K562 (cell line): ENCODE measurements around the gene PPP1CA. TPM values are rescaled to one million over a fixed set of nuclear protein-coding genes. Genes with fewer than 3 reads are reported as not detected.
A peak's percentile ranks its signal among the peaks of the same experiment; 100 is the strongest.

Source experiments
- DMBX1 ChIP-seq: fragments of 250-450 bp; sonication (Bioruptor Pico); IDR thresholded peaks from 2 replicates; pipeline ENCODE4 v1.8.0; 2022; ENCODE audit warnings: inconsistent platforms, mild to moderate bottlenecking, moderate library complexity, borderline replicate concordance
- ELF1 ChIP-seq: fragments of 200-800 bp; sonication (Bioruptor generic); IDR thresholded peaks from 2 replicates; pipeline ENCODE4 v1.6.1; 2016; ENCODE audit warnings: missing genetic modification characterization, missing compliant biosample characterization
- GATAD2B ChIP-seq: fragments of 450-650 bp; IDR thresholded peaks from 2 replicates; pipeline ENCODE4 v1.6.1; 2017; ENCODE audit warnings: mild to moderate bottlenecking, borderline replicate concordance
- MTA3 ChIP-seq: fragments of 450-650 bp; formaldehyde crosslinking; IDR thresholded peaks from 2 replicates; pipeline ENCODE4 v1.6.1; 2017; ENCODE audit warnings: mild to moderate bottlenecking, borderline replicate concordance
- NFATC3 ChIP-seq: fragments of 450-650 bp; IDR thresholded peaks from 2 replicates; pipeline ENCODE4 v1.6.1; 2017; ENCODE audit warnings: mild to moderate bottlenecking
- NFIX ChIP-seq: fragments of 250-450 bp; sonication (Bioruptor Pico); IDR thresholded peaks from 2 replicates; pipeline ENCODE4 v1.4.0; 2020; ENCODE audit warnings: low read depth, mild to moderate bottlenecking, moderate library complexity
- NFXL1 ChIP-seq: fragments of 450-650 bp; formaldehyde crosslinking; IDR thresholded peaks from 2 replicates; pipeline ENCODE4 v1.4.0; 2021; ENCODE audit warnings: mild to moderate bottlenecking
- PCBP1 ChIP-seq: fragments of 200-400 bp; formaldehyde crosslinking; IDR thresholded peaks from 2 replicates; pipeline ENCODE4 v1.6.1; 2018; ENCODE audit warnings: mild to moderate bottlenecking, low read depth, low read length; ENCODE audit not compliant: poor library complexity, severe bottlenecking
- POLR2A ChIP-seq: fragments of 450-650 bp; conservative IDR thresholded peaks from 2 replicates; pipeline ENCODE4 v1.6.1; 2016
- PPARD ChIP-seq: fragments of 250-450 bp; sonication (Bioruptor Pico); IDR thresholded peaks from 2 replicates; pipeline ENCODE4 v1.8.0; 2022; ENCODE audit warnings: inconsistent platforms, mild to moderate bottlenecking, moderate library complexity
- SMAD4 ChIP-seq: fragments of 250-450 bp; sonication (Bioruptor Pico); conservative IDR thresholded peaks from 2 replicates; pipeline ENCODE4 v1.8.0; 2021; ENCODE audit warnings: inconsistent platforms, mild to moderate bottlenecking, moderate library complexity
- SNAPC5 ChIP-seq: fragments of 250-450 bp; sonication (Bioruptor Pico); IDR thresholded peaks from 2 replicates; pipeline ENCODE4 v1.8.0; 2021; ENCODE audit warnings: moderate library complexity, mild to moderate bottlenecking, inconsistent platforms
- TAL1 ChIP-seq: fragments of 450-650 bp; IDR thresholded peaks from 2 replicates; pipeline ENCODE4 v1.6.1; 2016; ENCODE audit warnings: mild to moderate bottlenecking
- TGIF2 ChIP-seq: sonication (generic); formaldehyde crosslinking; IDR thresholded peaks from 2 replicates; pipeline ENCODE4 v1.8.1; 2022; ENCODE audit warnings: mild to moderate bottlenecking, missing genetic modification reagents, moderate library complexity
- ZBTB1 ChIP-seq: sonication (generic); formaldehyde crosslinking; IDR thresholded peaks from 2 replicates; pipeline ENCODE4 v1.8.1; 2023; ENCODE audit warnings: missing genetic modification reagents, low read depth, mild to moderate bottlenecking, borderline replicate concordance
- ZNF609 ChIP-seq: sonication (generic); formaldehyde crosslinking; IDR thresholded peaks from 2 replicates; pipeline ENCODE4 v1.8.1; 2023; ENCODE audit warnings: missing genetic modification reagents, mild to moderate bottlenecking, borderline replicate concordance
- polyA plus RNA-seq, 8 experiments: library from polyadenylated mRNA; depleted of rRNA in 4 of 8; stranded (reverse) in 5 of 8; unstranded in 3 of 8; fragments of >200 nt; fragmentation: Nextera tagmentation in 2 of 8; fragmentation: Illumina TruSeq in 1 of 8; extraction: Ambion mirVana in 2 of 8; extraction: Trizol in 1 of 8; gene quantifications; 2 replicates each; pipeline versions ENCODE4 v1.2.1 to v1.2.3, GENCODE V29; 2011 to 2014; ENCODE audit warnings: inconsistent platforms in 1 of 8, missing spikeins in 1 of 8
- total RNA-seq, 7 experiments: library from RNA; depleted of rRNA in 6 of 7; stranded (reverse); fragments of >200 nt in 6 of 7; fragmentation: Illumina TruSeq in 2 of 7; extraction: Trizol in 2 of 7; gene quantifications; 2 replicates each; pipeline versions ENCODE4 v1.2.1 to v1.2.3, GENCODE V29; 2011 to 2021; ENCODE audit warnings: low replicate concordance in 1 of 7
- TF ChIP-seq, protein P1 (sequence below), 2 experiments: IDR thresholded peaks; 2 replicates each; pipeline ENCODE4 v1.6.1; 2012; ENCODE audit warnings: improper control_type of control experiment in 2 of 2, low read depth in 2 of 2, low read length in 2 of 2, borderline replicate concordance in 1 of 2
- TF ChIP-seq, protein P2 (sequence below): fragments of 450-650 bp; formaldehyde crosslinking; IDR thresholded peaks from 2 replicates; pipeline ENCODE4 v1.4.0; 2020; ENCODE audit warnings: mild to moderate bottlenecking, moderate library complexity

Gene PPP1CA
- total and polyA plus RNA-seq, 9 of the 15 experiments (the other 6 are each of a cell fraction or from before 2014, with no cell fraction given), result 18.2 to 242 (median 188) TPM

DNA sequence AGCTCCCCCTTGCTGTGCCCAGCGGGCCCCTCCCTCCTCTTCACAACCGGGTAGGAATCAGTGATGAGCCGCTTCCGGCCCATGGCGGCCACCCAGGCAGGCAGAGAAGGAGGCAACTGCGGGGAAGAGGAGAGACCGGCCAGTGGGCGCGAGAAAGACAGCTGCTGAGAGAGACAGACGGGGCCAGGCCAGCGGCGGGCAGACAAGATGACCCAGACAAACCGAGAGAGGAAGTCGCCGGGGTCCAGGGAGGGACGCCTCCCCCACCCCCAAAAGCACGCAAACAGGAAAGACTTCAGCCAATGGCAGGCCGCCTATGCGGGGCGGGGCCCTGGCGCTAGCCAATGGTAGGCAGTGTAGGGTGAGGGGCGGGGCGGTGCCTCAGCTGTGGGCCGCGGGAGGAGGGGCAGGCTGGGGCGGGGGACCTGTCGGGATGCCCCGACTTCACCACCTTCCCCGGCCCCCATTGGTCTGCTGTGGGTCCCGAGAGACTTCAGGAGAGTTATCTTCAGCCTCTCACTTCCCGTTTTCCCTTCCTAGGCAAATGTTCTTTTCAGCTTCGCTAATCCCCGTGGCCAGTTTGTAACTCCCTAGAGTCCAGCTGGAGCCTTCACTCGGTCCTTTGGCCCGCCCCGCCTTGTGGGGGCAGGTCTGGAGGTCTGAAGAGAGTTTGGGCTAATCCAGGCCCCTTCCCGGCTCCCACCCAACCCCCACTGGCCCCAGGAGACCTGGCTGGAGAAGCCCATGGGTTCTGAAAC lies 48.2 kb downstream of the PPP1CA start, which contains the start of gene POLD4 (continued):
- TF ChIP-seq MTA3, result 0 out of 2 replicates have a peak, but pooled peaks have one; percentile 25
- TF ChIP-seq, protein P1, sequence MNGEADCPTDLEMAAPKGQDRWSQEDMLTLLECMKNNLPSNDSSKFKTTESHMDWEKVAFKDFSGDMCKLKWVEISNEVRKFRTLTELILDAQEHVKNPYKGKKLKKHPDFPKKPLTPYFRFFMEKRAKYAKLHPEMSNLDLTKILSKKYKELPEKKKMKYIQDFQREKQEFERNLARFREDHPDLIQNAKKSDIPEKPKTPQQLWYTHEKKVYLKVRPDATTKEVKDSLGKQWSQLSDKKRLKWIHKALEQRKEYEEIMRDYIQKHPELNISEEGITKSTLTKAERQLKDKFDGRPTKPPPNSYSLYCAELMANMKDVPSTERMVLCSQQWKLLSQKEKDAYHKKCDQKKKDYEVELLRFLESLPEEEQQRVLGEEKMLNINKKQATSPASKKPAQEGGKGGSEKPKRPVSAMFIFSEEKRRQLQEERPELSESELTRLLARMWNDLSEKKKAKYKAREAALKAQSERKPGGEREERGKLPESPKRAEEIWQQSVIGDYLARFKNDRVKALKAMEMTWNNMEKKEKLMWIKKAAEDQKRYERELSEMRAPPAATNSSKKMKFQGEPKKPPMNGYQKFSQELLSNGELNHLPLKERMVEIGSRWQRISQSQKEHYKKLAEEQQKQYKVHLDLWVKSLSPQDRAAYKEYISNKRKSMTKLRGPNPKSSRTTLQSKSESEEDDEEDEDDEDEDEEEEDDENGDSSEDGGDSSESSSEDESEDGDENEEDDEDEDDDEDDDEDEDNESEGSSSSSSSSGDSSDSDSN (IDR thresholded peaks at IDR 0.05; ENCODE audit: borderline replicate concordance in 1 of 2, low read depth in 2 of 2, low read length in 2 of 2), result peak in 1 of 2 experiments; percentile 28; a peak in 1 of 4 replicates
- no peak for TF ChIP-seq SNAPC5 (CRISPR knock-in tag)
- TF ChIP-seq TAL1, result no peak
- no peak for TF ChIP-seq GATAD2B
- no peak for TF ChIP-seq TGIF2 (CRISPR knock-in tag)
- TF ChIP-seq ELF1 (tag), result peak; percentile 77
- peak; percentile 93 for TF ChIP-seq POLR2A
- TF ChIP-seq SMAD4 (CRISPR knock-in tag), result peak; percentile 89
- no peak for TF ChIP-seq NFIX (CRISPR knock-in tag)
- TF ChIP-seq PPARD (CRISPR knock-in tag), result no peak
- TF ChIP-seq ZNF609, result no peak
- no peak for TF ChIP-seq NFATC3
- TF ChIP-seq ZBTB1 (CRISPR knock-in tag), result no peak
- TF ChIP-seq PCBP1, result no peak
- no peak for TF ChIP-seq NFXL1 (CRISPR knock-in tag)
- TF ChIP-seq, protein P2, sequence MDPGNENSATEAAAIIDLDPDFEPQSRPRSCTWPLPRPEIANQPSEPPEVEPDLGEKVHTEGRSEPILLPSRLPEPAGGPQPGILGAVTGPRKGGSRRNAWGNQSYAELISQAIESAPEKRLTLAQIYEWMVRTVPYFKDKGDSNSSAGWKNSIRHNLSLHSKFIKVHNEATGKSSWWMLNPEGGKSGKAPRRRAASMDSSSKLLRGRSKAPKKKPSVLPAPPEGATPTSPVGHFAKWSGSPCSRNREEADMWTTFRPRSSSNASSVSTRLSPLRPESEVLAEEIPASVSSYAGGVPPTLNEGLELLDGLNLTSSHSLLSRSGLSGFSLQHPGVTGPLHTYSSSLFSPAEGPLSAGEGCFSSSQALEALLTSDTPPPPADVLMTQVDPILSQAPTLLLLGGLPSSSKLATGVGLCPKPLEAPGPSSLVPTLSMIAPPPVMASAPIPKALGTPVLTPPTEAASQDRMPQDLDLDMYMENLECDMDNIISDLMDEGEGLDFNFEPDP (CRISPR knock-in tag), result no peak
- TF ChIP-seq DMBX1 (CRISPR knock-in tag), result 0 out of 2 replicates have a peak, but pooled peaks have one; percentile 11
